ENCODE data around the gene PI4KA. TPM values are rescaled to one million over a fixed set of nuclear protein-coding genes. Genes with fewer than 3 reads are reported as not detected.

Gene PI4KA
- total RNA-seq, 2 donors from 2014 or later = 46.7 to 55.1 TPM

DNA sequence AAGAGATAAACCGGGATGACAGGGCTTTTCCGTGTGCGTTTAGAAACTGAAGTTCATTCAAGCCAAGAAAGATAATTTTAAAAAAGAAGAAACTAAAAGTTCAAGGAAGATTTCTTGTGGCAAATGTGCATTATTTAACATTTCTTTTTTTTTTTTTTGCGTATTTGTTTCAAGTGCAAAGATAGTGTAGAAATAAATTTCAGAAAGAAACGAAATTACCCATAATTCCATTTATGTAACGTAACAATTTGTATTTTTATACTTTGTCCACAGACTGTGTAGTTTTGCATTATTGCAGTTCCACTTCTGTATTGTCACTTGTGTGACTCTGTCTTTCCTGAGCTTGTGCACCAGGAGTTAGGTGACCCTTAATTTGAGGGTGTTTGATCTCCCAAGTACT is 24.2 kb upstream of the PI4KA start:
- H3K4me3 ChIP-seq = no peak overlapping the region
- peaks cover 43% of the 10 kb centered on the region for H3K36me3 ChIP-seq
- TF ChIP-seq, protein P1, sequence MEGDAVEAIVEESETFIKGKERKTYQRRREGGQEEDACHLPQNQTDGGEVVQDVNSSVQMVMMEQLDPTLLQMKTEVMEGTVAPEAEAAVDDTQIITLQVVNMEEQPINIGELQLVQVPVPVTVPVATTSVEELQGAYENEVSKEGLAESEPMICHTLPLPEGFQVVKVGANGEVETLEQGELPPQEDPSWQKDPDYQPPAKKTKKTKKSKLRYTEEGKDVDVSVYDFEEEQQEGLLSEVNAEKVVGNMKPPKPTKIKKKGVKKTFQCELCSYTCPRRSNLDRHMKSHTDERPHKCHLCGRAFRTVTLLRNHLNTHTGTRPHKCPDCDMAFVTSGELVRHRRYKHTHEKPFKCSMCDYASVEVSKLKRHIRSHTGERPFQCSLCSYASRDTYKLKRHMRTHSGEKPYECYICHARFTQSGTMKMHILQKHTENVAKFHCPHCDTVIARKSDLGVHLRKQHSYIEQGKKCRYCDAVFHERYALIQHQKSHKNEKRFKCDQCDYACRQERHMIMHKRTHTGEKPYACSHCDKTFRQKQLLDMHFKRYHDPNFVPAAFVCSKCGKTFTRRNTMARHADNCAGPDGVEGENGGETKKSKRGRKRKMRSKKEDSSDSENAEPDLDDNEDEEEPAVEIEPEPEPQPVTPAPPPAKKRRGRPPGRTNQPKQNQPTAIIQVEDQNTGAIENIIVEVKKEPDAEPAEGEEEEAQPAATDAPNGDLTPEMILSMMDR (IDR thresholded peaks at IDR 0.05) = no peak

GRCh38 chr22:20881869-20882815 is 23.5 kb upstream of the PI4KA start:
- DNase-seq (ENCODE audit: low spot score) = no peak
- no peak overlapping the region for H3K4me3 ChIP-seq
- no peaks in the 10 kb centered on the region for H3K27me3 ChIP-seq
- TF ChIP-seq, protein P1 (IDR thresholded peaks at IDR 0.05) = no peak
- H3K9me3 ChIP-seq = no peaks in the 10 kb centered on the region
- H3K4me1 ChIP-seq = peaks cover 0 to 15% of the 10 kb centered on the region in 2 donors
- H3K36me3 ChIP-seq = peaks cover 40% of the 10 kb centered on the region
- H3K27ac ChIP-seq = no peak overlapping the region

More for the DNA sequence above, 24.2 kb upstream of the PI4KA start:
- Histone ChIP-seq H3K27ac (no peak overlapping the region), H3K27me3 (no peaks in the 10 kb centered on the region), H3K4me1 (peaks cover 0 to 15% of the 10 kb centered on the region in 2 donors), H3K9me3 (no peaks in the 10 kb centered on the region)
- DNase-seq (ENCODE audit: low spot score) = no peak

- no peak for DNase-seq (ENCODE audit: low spot score)
- H3K27ac ChIP-seq = no peak overlapping the region
- H3K4me1 ChIP-seq = peaks cover 0 to 14% of the 10 kb centered on the region in 2 donors
- no peak overlapping the region for H3K4me3 ChIP-seq
- no peaks in the 10 kb centered on the region for H3K9me3 ChIP-seq
- no peaks in the 10 kb centered on the region for H3K27me3 ChIP-seq
- H3K36me3 ChIP-seq = peaks cover 39% of the 10 kb centered on the region
- TF ChIP-seq, protein P1 (IDR thresholded peaks at IDR 0.05) = no peak
Observed at GRCh38 chr22:20881231-20881630, 22.6 kb upstream of the PI4KA start.

- no peak overlapping the region for H3K27ac ChIP-seq
- H3K36me3 ChIP-seq = peaks cover 32% of the 10 kb centered on the region
- no peak overlapping the region for H3K4me3 ChIP-seq
- H3K9me3 ChIP-seq = no peaks in the 10 kb centered on the region
- no peaks in the 10 kb centered on the region for H3K27me3 ChIP-seq
- no peak for DNase-seq (ENCODE audit: low spot score)
- H3K4me1 ChIP-seq = no peaks in the 10 kb centered on the region
- TF ChIP-seq, protein P1 (IDR thresholded peaks at IDR 0.05) = no peak
Observed at GRCh38 chr22:20877715-20878114, 19.1 kb upstream of the PI4KA start.

DNA sequence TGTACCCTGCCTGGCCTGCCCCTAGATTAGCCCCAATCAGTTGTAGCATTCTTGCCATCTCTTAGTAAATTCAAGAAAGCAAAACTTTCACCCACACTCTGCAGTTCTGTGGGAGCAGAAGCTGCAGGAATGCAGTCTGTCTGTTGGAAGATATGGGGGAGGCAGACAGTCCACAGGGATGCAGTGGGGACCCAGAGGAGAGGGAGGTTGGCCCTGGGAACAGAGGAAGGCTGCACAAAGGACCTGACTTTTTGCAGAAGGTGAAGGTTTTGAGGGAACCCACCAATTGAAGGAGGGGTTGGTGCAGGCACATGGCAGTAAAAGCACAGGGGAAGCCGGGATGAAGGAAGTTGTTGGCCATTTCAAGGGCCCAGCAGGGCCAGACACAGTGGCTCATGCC is 16.7 kb upstream of the PI4KA start:
- DNase-seq (ENCODE audit: low spot score) = no peak
- Histone ChIP-seq H3K27me3 (no peaks in the 10 kb centered on the region), H3K4me1 (no peaks in the 10 kb centered on the region), H3K27ac (no peak overlapping the region), H3K9me3 (no peaks in the 10 kb centered on the region), H3K36me3 (peaks cover 27% of the 10 kb centered on the region), H3K4me3 (no peak overlapping the region)
- TF ChIP-seq, protein P1 (IDR thresholded peaks at IDR 0.05) = no peak
